Activated B cell treated with CpG ODN at 0.5 μM for 24 hours (primary cell): ENCODE data around the gene GET3. TPM values are rescaled to one million over a fixed set of nuclear protein-coding genes. Genes with fewer than 3 reads are reported as not detected.
"Not testable (repeated sequence)": the region's sequence is repeated elsewhere in the genome, so short reads cannot be mapped to it uniquely, and the experiment has no call there.

Experiments used
- ATAC-seq: fragments of 200-7000 bp; cut with Tn5 transposase; one replicate; pipeline ENCODE4 v1.10.0; 2021; ENCODE audit warnings: low read depth, mild to moderate bottlenecking, moderate library complexity
- CTCF ChIA-PET: fragments of 350-600 bp; sonication (Branson Sonifier 250); formaldehyde crosslinking; loops from one replicate; lab custom pipeline; 2021; ENCODE audit warnings: antibody characterized with exemption; lab: Charles Lee
- POLR2A ChIA-PET: fragments of 350-600 bp; sonication (Branson Sonifier 250); formaldehyde crosslinking; loops from one replicate; lab custom pipeline; 2021; ENCODE audit warnings: antibody characterized with exemption; lab: Charles Lee
- DNase-seq: peaks from one replicate; pipeline ENCODE4 v3.0.0; 2022
- H3K27ac Mint-ChIP-seq: one replicate; pipeline ENCODE4 v1.8.0; 2020; ENCODE audit warnings: mixed read lengths
- H3K27me3 Mint-ChIP-seq: one replicate; pipeline ENCODE4 v1.8.0; 2021; ENCODE audit warnings: mixed read lengths
- H3K36me3 Mint-ChIP-seq: one replicate; pipeline ENCODE4 v1.8.0; 2021; ENCODE audit warnings: low read depth, mixed read lengths
- H3K4me1 Mint-ChIP-seq: one replicate; pipeline ENCODE4 v1.8.0; 2021; ENCODE audit warnings: mixed read lengths
- H3K4me3 Mint-ChIP-seq: one replicate; pipeline ENCODE4 v1.8.0; 2020; ENCODE audit warnings: mild to moderate bottlenecking, mixed read lengths
- H3K9me3 Mint-ChIP-seq: one replicate; pipeline ENCODE4 v1.8.0; 2020; ENCODE audit warnings: mixed read lengths
- intact Hi-C: fragments of 100-400 bp; cut with micrococcal nuclease; formaldehyde crosslinking; loops from one replicate; pipeline ENCODE4 v1.15.1; 2024
- total RNA-seq: library from RNA; stranded (reverse); gene quantifications from 2 replicates; pipeline ENCODE4 v1.2.3, GENCODE V29; 2022
- TF ChIP-seq, protein P1 (sequence below): fragments of 200-600 bp; IDR thresholded peaks from one replicate; pipeline ENCODE4 v1.8.0; 2022; ENCODE audit warnings: antibody characterized with exemption, mild to moderate bottlenecking

GET3 gene
- total RNA-seq, 1 donor from 2014 or later = 59.6 TPM

DNA sequence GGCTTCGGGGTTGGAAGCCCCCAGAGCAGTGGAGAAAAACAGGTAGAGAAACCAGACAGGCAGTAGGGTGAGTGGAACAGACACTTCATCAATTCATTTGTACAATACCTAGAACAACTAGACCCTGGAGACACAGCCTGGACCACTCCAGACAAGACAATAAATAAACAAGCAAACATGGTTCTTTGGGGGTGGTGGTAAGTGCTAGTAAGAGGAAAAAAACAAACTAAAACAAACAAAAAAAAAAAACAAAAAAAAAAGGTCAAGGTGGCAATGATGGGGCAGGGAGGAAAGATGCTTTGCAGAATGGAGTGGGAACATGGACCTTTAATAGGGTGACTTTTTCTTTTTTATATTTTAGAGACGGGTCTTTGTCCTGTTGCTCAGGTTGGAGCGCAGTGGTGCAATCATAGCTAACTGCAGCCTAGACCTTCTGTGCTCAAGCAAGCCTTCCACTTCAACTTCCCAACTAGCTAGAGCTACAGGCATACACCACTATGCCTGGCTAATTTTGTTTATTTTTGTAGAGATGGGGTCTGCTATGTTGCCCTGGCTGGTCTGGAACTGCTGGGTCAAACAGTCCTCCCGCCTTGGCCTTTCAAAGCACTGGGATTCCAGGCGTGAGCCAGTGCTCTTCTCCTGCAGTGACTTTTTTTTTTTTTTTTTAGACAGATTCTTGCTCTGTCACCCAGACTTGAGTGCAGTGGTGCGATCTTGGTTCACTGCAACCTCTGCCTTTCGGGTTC, 57.1 kb downstream of the GET3 start:
- ATAC-seq (no peak), DNase-seq (no peak)
- Mint-ChIP-seq H3K4me3 (peak overlapping the region; percentile 80), H3K4me1 (peaks cover 36% of the 10 kb centered on the region), H3K9me3 (no peaks in the 10 kb centered on the region), H3K36me3 (peaks cover 15% of the 10 kb centered on the region), H3K27ac (peak overlapping the region; percentile 94), H3K27me3 (no peaks in the 10 kb centered on the region)
- TF ChIP-seq, protein P1, sequence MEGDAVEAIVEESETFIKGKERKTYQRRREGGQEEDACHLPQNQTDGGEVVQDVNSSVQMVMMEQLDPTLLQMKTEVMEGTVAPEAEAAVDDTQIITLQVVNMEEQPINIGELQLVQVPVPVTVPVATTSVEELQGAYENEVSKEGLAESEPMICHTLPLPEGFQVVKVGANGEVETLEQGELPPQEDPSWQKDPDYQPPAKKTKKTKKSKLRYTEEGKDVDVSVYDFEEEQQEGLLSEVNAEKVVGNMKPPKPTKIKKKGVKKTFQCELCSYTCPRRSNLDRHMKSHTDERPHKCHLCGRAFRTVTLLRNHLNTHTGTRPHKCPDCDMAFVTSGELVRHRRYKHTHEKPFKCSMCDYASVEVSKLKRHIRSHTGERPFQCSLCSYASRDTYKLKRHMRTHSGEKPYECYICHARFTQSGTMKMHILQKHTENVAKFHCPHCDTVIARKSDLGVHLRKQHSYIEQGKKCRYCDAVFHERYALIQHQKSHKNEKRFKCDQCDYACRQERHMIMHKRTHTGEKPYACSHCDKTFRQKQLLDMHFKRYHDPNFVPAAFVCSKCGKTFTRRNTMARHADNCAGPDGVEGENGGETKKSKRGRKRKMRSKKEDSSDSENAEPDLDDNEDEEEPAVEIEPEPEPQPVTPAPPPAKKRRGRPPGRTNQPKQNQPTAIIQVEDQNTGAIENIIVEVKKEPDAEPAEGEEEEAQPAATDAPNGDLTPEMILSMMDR = no peak
- intact Hi-C loops = loop anchor here (5.0 kb wide), 2 partner anchors 182 to 308 kb away; partner anchors contain the start of genes LYL1, ZNF490 and ZNF791
- ChIA-PET CTCF (interaction anchor here (1.8 to 11.4 kb wide), 4 partner anchors 12 to 39 kb away, joined by 4 to 280 read pairs (median 142); partner anchors contain the start of genes HOOK2 and RNASEH2A), POLR2A (interaction anchor here (0.5 to 13.2 kb wide), 12 partner anchors 8 to 1748 kb away, joined by 4 to 909 read pairs (median 5); partner anchors contain the start of genes HOOK2, PRDX2, RNASEH2A and THSD8)

DNA sequence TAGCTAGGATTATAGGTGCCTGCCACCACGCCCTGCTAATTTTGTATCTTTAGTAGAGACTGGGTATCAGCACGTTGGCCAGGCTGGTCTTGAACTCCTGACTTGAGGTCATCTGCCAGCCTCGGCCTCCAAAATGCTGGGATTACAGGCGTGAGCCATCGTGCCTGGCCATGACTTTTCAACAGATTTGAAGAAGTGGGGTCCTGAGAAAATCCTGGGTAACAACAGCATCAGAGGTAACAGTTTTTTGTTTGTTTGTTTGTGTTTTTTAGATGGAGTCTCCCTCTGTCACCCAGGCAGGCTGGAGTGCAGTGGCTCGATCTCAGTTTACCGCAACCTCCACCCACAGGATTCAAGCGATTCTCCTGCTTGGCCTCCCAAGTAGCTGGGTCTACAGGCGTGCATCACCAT, 57.7 kb downstream of the GET3 start:
- ATAC-seq (no peak), DNase-seq (no peak)
- TF ChIP-seq, protein P1 = no peak
- H3K9me3 Mint-ChIP-seq = no peaks in the 10 kb centered on the region
- H3K36me3 Mint-ChIP-seq = peaks cover 15% of the 10 kb centered on the region
- intact Hi-C loops = loop anchor here (5.0 kb wide), 2 partner anchors 183 to 307 kb away; partner anchors contain the start of genes LYL1, ZNF490 and ZNF791
- no peak overlapping the region for H3K4me3 Mint-ChIP-seq
- H3K27ac Mint-ChIP-seq = no peak overlapping the region
- CTCF ChIA-PET = interaction anchor here (1.5 to 11.4 kb wide), 5 partner anchors 20 to 129 kb away, joined by 3 to 280 read pairs (median 4); partner anchors contain the start of genes HOOK2, MAN2B1 and WDR83
- H3K27me3 Mint-ChIP-seq = no peaks in the 10 kb centered on the region
- H3K4me1 Mint-ChIP-seq = peaks cover 35% of the 10 kb centered on the region
- POLR2A ChIA-PET = interaction anchor here (0.6 to 13.2 kb wide), 12 partner anchors 8 to 996 kb away, joined by 3 to 909 read pairs (median 6); partner anchors contain the start of gene HOOK2

DNA sequence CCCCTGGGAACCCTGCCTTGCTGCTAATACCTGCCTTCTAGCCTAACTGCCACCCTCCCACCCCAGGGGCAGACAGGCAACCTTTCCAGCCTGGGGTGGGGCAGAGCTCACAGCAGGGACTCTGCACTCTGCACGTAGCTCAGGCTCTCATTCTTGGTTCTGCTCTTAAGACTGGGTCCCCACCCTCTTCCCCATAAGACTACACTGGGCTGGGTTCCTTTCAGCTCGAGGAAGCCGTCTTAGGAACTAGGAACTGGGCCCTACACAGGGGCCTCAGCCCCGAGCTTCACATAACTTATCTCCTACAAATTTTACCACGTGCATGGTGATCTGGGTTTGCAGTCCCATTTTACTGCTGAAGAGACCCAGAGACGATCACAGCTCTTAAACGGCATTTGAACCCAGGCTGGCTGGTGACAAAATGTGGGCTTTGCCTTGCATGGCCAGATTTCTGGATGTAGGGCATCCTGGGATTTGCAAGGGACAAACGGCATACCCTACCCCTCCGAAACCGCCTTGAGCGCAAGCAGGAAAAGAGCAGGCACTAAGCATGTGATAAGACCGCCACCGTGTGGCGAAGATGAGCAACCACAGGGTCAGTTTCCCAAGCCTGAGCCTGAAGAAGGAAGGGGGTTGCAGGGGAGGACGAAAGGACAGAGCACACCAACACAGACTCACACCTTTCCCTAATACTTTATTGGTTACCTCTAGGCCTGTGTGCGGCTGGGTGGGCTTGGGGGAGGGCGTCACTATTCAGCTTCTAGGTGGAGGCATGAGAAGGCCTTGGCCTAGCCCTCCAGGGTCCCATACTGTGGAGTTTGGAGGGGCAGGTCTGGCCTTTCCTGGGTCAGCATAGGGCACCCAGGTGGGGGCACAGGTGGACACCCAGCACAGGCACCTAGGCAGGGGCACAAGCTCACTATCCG, 59.1 kb downstream of the GET3 start:
- peak; percentile 63 for DNase-seq
- TF ChIP-seq, protein P1 = peak; percentile 37
- intact Hi-C loops = loop anchor here (1.0 kb wide), 7 partner anchors 19 to 232 kb away; no protein-coding TSS in a partner anchor
- peak overlapping the region; percentile 81 for H3K4me3 Mint-ChIP-seq
- H3K4me1 Mint-ChIP-seq = peaks cover 34% of the 10 kb centered on the region
- ChIA-PET CTCF (interaction anchor here (0.7 to 11.4 kb wide), 16 partner anchors 10 to 298 kb away, joined by 3 to 280 read pairs (median 4); partner anchors contain the start of genes FBXW9, GET3, HOOK2 and MAN2B1), POLR2A (interaction anchor here (0.7 to 13.2 kb wide), 15 partner anchors 10 to 122 kb away, joined by 3 to 909 read pairs (median 6); partner anchors contain the start of genes GET3, HOOK2, RNASEH2A and SYCE2)
- H3K36me3 Mint-ChIP-seq = peaks cover 11% of the 10 kb centered on the region
- peak overlapping the region; percentile 80 for H3K27ac Mint-ChIP-seq
- ATAC-seq = no peak
- no peaks in the 10 kb centered on the region for H3K9me3 Mint-ChIP-seq
- no peaks in the 10 kb centered on the region for H3K27me3 Mint-ChIP-seq

- peaks cover 7% of the 10 kb centered on the region for H3K36me3 Mint-ChIP-seq
- ATAC-seq (no peak), DNase-seq (no peak)
- intact Hi-C loops = no loop called here
- TF ChIP-seq, protein P1 = no peak
- POLR2A ChIA-PET = interaction anchor here (0.7 to 13.2 kb wide), 6 partner anchors 19 to 122 kb away, joined by 4 to 909 read pairs (median 6); partner anchors contain the start of genes HOOK2 and SYCE2
- peaks cover 37% of the 10 kb centered on the region for H3K4me1 Mint-ChIP-seq
- H3K4me3 Mint-ChIP-seq = no peak overlapping the region
- CTCF ChIA-PET = interaction anchor here (2.0 to 11.4 kb wide), 3 partner anchors 22 to 50 kb away, joined by 7 to 280 read pairs (median 278); partner anchors contain the start of gene HOOK2
- H3K27me3 Mint-ChIP-seq = no peaks in the 10 kb centered on the region
- no peak overlapping the region for H3K27ac Mint-ChIP-seq
- no peaks in the 10 kb centered on the region for H3K9me3 Mint-ChIP-seq
These were observed 59.9 kb downstream of the GET3 start for GRCh38 chr19:12797141-12797587.

- H3K36me3 Mint-ChIP-seq, H3K27me3 Mint-ChIP-seq, DNase-seq, H3K27ac Mint-ChIP-seq, H3K4me3 Mint-ChIP-seq, intact Hi-C loops, ATAC-seq, H3K9me3 Mint-ChIP-seq: not testable (repeated sequence)
- ChIA-PET CTCF (interaction anchor here (2.0 to 11.4 kb wide), 3 partner anchors 23 to 50 kb away, joined by 7 to 280 read pairs (median 278); partner anchors contain the start of gene HOOK2), POLR2A (interaction anchor here (0.7 to 13.2 kb wide), 6 partner anchors 19 to 121 kb away, joined by 4 to 909 read pairs (median 6); partner anchors contain the start of genes HOOK2 and SYCE2)
- H3K4me1 Mint-ChIP-seq = peaks cover 42% of the 10 kb centered on the region
These were observed 60.3 kb downstream of the GET3 start for GRCh38 chr19:12797607-12798006.
